NCI-H774 (cell line): ENCODE results near the gene DHPS.
"Not testable (repeated sequence)": the region's sequence is repeated elsewhere in the genome, so short reads cannot be mapped to it uniquely, and the experiment has no call there.

Experiments
- DNase-seq: peaks from one replicate; lab custom pipeline; 2025; lab: John Stamatoyannopoulos, UW

The DHPS gene

GRCh38 chr19:12681074-12681987, at the start of gene DHPS:
Gene DHPS, minus strand, starts transcription at chr19:12681880. Its CDS starts 114 bp downstream, at chr19:12681766.
- peak; percentile 95 for DNase-seq

DNA sequence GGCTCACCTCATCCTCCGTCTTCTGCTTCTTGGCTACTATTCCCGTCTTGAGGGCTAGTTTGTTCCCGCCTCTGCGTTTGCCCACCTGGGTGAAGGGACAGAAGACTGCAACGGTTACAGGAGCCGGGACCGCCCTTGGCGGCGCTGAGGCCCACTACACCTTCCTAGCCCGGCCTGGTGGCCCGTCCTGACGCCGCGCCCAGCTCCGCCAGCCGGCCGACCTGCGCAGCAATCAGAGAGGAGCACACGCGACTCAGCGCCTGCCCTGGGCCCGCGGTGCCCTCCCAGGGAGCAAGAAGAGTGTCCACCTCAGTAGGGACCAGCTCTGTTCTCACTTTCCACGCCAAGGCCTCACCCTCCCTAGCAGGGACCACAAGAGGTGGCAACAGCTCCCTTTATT, 49.7 kb upstream of the DHPS start:
- DNase-seq, result no peak

DNA sequence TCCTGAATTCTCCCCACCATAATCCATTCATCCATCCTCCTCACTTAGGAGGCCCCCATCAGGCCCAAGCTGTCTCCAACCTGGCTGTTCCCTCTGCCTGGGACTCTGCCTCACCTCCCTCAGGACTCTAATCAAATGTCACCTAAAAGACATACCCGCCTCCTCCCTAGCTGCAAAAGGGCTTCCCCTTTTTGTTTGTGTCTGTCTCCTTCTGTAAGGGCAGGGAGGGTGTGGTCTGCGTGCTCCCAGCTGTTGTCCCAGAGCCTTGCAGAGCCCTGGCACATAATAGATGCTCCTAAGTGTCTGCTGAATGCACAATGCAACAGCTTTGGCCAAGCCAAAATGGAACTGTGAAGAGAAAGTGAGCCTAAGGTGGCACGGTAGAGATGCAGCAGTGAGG, 48.4 kb upstream of the DHPS start:
- no peak for DNase-seq

GRCh38 chr19:12727745-12728433, 46.2 kb upstream of the DHPS start:
- DNase-seq, result no peak

- no peak for DNase-seq
Observed at GRCh38 chr19:12726988-12727316, 45.3 kb upstream of the DHPS start.

- not testable (repeated sequence) for DNase-seq
Observed at GRCh38 chr19:12725612-12726011, 43.9 kb upstream of the DHPS start.

- peak; percentile 62 for DNase-seq
Observed at GRCh38 chr19:12723641-12724426, 42.2 kb upstream of the DHPS start, which contains the start of gene TNPO2. Gene TNPO2, minus strand, starts transcription at chr19:12723932. Its CDS starts 2,955 bp downstream, at chr19:12720977.

- DNase-seq, result no peak
Observed at GRCh38 chr19:12723381-12723640, 41.6 kb upstream of the DHPS start.

- DNase-seq, result peak; percentile 98
Observed at GRCh38 chr19:12722566-12723380, 41.1 kb upstream of the DHPS start.

DNA sequence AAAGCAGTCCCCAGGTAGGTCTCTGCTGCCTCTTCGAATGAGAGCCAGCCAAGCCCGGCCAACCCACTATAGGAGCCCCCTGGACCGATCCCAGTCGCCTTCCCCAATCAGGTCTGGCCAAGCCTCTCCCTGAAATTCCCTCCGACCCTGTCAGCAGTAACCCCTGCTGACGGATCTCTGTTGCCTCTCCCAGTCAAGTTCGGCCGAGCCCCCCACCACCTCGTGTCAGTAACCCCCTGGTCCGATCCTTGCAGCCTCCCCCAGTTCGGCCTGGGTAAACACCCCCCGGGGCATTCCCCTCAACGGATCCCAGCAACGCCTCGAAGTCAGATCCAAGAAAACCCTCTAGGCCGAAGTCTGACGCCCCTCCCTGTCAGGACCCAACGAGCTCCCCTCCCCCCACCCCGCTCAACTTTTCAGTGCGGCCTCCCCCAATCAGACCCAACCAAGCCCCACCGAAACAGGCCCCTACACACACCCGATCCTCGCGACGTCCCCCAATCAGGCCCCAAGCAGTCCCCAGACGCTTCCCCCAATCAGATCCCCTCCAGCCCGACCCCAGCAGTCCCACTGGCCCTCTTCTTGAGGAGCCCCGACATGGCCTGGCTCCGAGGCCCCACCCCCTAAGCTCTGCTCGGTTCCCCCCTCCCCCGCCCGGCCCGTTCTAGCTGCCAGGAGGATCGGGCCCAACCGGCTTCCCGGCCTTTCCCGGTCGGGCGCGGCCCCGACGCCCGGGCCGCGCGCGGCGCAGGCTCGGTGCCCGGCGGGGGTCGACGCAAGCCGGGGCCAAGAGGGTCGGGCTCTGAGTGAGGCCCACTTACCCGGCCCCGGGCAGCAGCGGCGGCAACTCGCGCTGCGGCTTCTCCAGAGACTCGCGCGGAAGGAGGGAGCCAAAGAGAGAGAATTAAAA, 40.2 kb upstream of the DHPS start:
- DNase-seq, result peak; percentile 57

GRCh38 chr19:12720851-12721655, 39.4 kb upstream of the DHPS start:
- no peak for DNase-seq

GRCh38 chr19:12720296-12720695, 38.6 kb upstream of the DHPS start:
- DNase-seq, result no peak

- DNase-seq, result no peak
Observed at GRCh38 chr19:12715929-12716328, 34.2 kb upstream of the DHPS start.

DNA sequence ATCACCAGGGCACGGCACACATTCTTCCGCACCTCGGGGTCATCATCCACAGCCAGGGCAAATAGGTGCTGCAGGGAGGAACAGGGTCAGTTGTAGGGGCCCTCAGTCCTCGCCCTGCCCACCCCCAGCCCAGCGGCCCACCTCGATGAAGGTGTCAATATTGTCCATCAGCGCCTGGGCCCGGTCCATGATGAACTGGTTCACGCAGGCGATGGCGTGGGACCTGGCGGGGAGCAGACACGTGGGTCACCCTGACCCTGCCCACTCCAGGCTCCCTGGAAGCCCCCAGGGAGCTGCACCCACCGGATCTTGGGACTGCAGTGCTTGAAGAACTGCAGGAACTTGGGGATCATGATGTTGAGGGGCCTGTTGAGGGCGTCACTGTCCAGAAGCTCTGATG, 33.4 kb upstream of the DHPS start:
- DNase-seq, result no peak

DNA sequence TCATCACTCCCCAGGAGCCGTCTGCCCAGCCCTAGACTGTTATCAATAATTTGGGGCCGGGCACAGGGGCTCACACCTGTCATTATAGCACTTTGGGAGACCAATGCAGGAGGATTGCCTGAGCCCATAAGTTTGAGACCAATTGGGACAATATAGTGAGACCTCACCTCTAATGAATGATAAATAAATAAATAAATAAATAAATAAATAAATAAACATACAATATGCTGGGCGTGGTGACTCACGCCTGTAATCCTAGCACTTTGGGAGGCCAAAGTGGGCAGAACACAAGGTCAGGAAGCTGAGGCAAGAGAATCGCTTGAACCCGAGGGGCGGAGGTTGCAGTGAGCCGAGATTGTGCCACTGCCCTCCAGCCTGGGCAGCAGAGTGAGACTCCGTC, 31.6 kb upstream of the DHPS start:
- DNase-seq, result not testable (repeated sequence)

GRCh38 chr19:12712077-12712476, 30.4 kb upstream of the DHPS start:
- not testable (repeated sequence) for DNase-seq

DNA sequence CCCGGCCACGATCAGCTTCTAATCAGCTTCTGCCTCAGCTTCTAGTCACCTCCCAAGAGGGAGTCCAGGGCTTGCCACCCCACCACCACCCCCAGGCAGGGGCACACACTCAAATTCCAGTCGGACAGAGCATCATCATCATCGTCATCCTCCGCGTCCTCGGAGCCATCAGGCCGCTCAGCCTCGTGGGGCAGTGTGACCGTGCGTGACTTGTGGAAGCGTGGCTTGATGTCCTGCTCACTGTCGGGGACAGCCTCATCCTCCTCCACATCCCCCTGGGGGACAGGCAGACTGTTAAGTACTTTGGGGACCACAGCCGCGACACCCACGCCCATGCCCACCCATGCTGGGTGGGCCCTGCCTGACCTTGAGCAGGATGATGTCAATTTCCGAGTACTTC, 29.5 kb upstream of the DHPS start:
- no peak for DNase-seq

DNA sequence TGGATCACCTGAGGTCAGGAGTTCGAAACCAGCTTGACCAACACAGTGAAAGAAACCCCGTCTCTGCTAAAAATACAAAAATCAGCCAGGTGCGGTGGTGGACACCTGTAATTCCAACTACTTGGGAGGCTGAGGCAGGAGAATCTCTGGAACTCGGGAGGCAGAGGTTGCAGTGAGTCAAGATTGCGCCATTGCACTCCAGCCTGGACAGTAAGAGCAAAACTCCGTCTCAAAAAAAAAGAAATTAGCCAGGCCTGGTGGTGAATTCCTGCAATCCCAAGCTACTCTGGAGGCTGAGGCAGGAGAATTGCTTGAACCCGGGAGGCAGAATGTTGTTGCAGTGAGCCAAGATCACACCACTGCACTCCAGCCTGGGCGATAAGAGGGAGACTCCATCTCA, 27.0 kb upstream of the DHPS start:
- no peak for DNase-seq

- no peak for DNase-seq
Observed at GRCh38 chr19:12706332-12706718, 24.6 kb upstream of the DHPS start.
